HG03571 (cell line): ENCODE data around the gene LSMEM2.

ENCODE experiments used
- ATAC-seq: cut with Tn5 transposase; IDR thresholded peaks from one replicate; pipeline ENCODE4 v1.9.1; 2021; ENCODE audit not compliant: unreplicated experiment

LSMEM2 gene

GRCh38 chr3:50320853-50321335, 42.0 kb downstream of the LSMEM2 start:
- ATAC-seq = peak; percentile 39

GRCh38 chr3:50321336-50322114, 42.6 kb downstream of the LSMEM2 start:
- peak; percentile 70 for ATAC-seq

GRCh38 chr3:50322115-50322385, 43.2 kb downstream of the LSMEM2 start:
- ATAC-seq = no peak

GRCh38 chr3:50322386-50323091, 43.7 kb downstream of the LSMEM2 start, which contains the start of gene HYAL2:
Gene HYAL2, minus strand, starts transcription at chr3:50322745. Its CDS starts 2,256 bp downstream, at chr3:50320489.
- ATAC-seq = no peak

- ATAC-seq = no peak
Observed at GRCh38 chr3:50323092-50323600, 44.3 kb downstream of the LSMEM2 start.

- no peak for ATAC-seq
Observed at GRCh38 chr3:50323614-50324199, 44.8 kb downstream of the LSMEM2 start.

GRCh38 chr3:50324351-50325112, 45.6 kb downstream of the LSMEM2 start:
- ATAC-seq = peak; percentile 23

- ATAC-seq = no peak
Observed at GRCh38 chr3:50325113-50325480, 46.2 kb downstream of the LSMEM2 start.

GRCh38 chr3:50325497-50326181, 46.8 kb downstream of the LSMEM2 start:
- ATAC-seq = no peak

- ATAC-seq = no peak
Observed at GRCh38 chr3:50326182-50326541, 47.3 kb downstream of the LSMEM2 start.

GRCh38 chr3:50327129-50327528, 48.2 kb downstream of the LSMEM2 start:
- no peak for ATAC-seq

- ATAC-seq = peak; percentile 68
Observed at GRCh38 chr3:50327943-50328691, 49.2 kb downstream of the LSMEM2 start, which contains the start of gene TUSC2. Gene TUSC2, minus strand, starts transcription at chr3:50328223. Its CDS starts 124 bp downstream, at chr3:50328099.

GRCh38 chr3:50330330-50330729, 51.4 kb downstream of the LSMEM2 start:
- no peak for ATAC-seq

GRCh38 chr3:50331364-50331907, 52.5 kb downstream of the LSMEM2 start:
- ATAC-seq = no peak

- ATAC-seq = no peak
Observed at GRCh38 chr3:50333744-50334328, 54.9 kb downstream of the LSMEM2 start.

GRCh38 chr3:50334339-50335075, 55.6 kb downstream of the LSMEM2 start:
- ATAC-seq = no peak

GRCh38 chr3:50336452-50337174, 57.7 kb downstream of the LSMEM2 start:
- peak; percentile 19 for ATAC-seq
